ENCODE results near the gene RGS10. TPM values are rescaled to one million over a fixed set of nuclear protein-coding genes. Genes with fewer than 3 reads are reported as not detected.

The RGS10 gene
- total RNA-seq, 1 experiment from 2014 or later, result 22.6 TPM

DNA sequence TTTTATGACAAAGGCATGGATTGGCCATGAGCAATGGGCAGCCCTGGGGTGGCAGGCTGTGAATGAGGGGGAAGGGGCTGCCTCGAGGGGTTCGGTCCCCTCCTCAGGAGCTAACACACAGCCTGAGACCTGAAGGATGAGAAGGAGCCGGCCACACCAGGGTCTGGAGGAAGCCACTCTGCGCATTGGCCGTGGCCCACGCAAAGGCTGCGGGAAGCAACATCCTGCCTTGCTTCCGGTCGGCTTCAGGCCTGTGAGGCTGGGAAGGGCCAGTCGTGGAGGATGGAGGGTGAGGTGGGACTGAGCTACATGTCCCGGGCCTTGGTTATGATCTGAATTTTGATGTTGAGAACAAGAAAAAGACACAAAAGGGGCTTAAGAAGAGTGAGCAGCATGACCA, 49.4 kb downstream of the RGS10 start:
- Mint-ChIP-seq H3K27ac (no peak overlapping the region), H3K4me3 (no peak overlapping the region), H3K27me3 (ENCODE audit: low read depth) (no peaks in the 10 kb centered on the region; the same call in 1 of the 2 replicates), H3K36me3 (no peaks in the 10 kb centered on the region), H3K9me3 (no peaks in the 10 kb centered on the region), H3K4me1 (peaks cover 5% of the 10 kb centered on the region; the same call in 1 of the 2 replicates)
- DNase-seq (ENCODE audit: low spot score) (no peak), ATAC-seq (no peak)
- CTCF ChIA-PET, result interaction anchor here (1.3 to 2.0 kb wide), 2 partner anchors 48 to 294 kb away, joined by 4 to 6 read pairs; no protein-coding TSS in a partner anchor
- POLR2A ChIA-PET, result no interaction called here
- TF ChIP-seq NR1H2 (CRISPR knock-in tag; IDR thresholded peaks at IDR 0.05) (no peak), ATF1 (CRISPR knock-in tag; IDR thresholded peaks at IDR 0.05) (no peak)

DNA sequence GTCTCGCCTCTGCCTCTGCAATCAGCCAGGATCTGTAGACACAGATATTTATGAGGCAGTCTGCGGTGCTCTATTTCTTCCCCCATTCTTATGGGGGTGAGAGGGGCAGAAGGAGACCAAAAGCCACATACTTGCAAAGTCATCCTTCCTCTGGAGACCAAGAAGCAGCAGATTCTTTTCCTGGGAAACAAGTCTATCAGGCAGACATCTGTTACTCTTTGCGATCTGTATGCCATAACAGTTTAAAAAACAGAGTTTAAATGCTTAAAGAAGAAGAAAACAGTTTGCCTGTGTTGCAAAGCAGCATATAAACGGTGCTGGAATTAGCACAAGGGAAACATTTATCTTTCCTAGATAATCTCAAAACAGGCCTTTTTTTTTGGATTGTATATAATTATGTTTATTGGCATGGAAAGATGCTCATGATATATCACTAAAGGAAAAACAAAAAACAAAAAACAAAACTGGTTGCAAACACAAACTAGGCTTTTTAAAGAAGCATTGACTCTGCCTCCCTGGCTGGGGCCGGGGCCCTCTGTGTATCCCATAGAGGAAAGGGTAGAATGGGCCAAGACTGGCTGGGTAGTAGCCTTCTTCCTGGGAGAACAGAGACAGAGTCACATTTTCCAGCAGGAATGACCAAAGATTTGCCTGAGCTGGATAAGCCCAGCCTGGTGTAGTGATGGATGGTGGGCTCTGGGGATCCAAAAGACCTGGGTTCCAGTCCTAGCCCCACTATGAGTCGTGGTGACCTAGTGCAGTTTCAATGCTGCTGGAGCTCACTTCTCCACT, 50.4 kb downstream of the RGS10 start:
- Mint-ChIP-seq H3K4me3 (no peak overlapping the region), H3K27ac (no peak overlapping the region), H3K9me3 (no peaks in the 10 kb centered on the region), H3K27me3 (ENCODE audit: low read depth) (no peaks in the 10 kb centered on the region; the same call in 1 of the 2 replicates), H3K4me1 (peaks cover 5% of the 10 kb centered on the region; the same call in 1 of the 2 replicates), H3K36me3 (no peaks in the 10 kb centered on the region)
- ATAC-seq, result no peak
- POLR2A ChIA-PET, result no interaction called here
- TF ChIP-seq, protein P1, sequence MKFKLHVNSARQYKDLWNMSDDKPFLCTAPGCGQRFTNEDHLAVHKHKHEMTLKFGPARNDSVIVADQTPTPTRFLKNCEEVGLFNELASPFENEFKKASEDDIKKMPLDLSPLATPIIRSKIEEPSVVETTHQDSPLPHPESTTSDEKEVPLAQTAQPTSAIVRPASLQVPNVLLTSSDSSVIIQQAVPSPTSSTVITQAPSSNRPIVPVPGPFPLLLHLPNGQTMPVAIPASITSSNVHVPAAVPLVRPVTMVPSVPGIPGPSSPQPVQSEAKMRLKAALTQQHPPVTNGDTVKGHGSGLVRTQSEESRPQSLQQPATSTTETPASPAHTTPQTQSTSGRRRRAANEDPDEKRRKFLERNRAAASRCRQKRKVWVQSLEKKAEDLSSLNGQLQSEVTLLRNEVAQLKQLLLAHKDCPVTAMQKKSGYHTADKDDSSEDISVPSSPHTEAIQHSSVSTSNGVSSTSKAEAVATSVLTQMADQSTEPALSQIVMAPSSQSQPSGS (CRISPR knock-in tag; IDR thresholded peaks at IDR 0.05; ENCODE audit: borderline replicate concordance, low read depth), result no peak
- TF ChIP-seq ZNF219 (CRISPR knock-in tag; IDR thresholded peaks at IDR 0.05; ENCODE audit: borderline replicate concordance) (no peak), GRHL2 (CRISPR knock-in tag; IDR thresholded peaks at IDR 0.05; ENCODE audit: insufficient replicate concordance, severe bottlenecking) (no peak), TCF7 (CRISPR knock-in tag; IDR thresholded peaks at IDR 0.05; ENCODE audit: low read depth) (no peak), NFE2L1 (CRISPR knock-in tag; IDR thresholded peaks at IDR 0.05) (no peak), JAZF1 (CRISPR knock-in tag; IDR thresholded peaks at IDR 0.05) (no peak), SMAD4 (CRISPR knock-in tag; IDR thresholded peaks at IDR 0.05) (no peak), MYBL2 (CRISPR knock-in tag; IDR thresholded peaks at IDR 0.05) (no peak), SP1 (CRISPR knock-in tag; conservative IDR thresholded peaks at IDR 0.05) (no peak)
- TF ChIP-seq, protein P2, sequence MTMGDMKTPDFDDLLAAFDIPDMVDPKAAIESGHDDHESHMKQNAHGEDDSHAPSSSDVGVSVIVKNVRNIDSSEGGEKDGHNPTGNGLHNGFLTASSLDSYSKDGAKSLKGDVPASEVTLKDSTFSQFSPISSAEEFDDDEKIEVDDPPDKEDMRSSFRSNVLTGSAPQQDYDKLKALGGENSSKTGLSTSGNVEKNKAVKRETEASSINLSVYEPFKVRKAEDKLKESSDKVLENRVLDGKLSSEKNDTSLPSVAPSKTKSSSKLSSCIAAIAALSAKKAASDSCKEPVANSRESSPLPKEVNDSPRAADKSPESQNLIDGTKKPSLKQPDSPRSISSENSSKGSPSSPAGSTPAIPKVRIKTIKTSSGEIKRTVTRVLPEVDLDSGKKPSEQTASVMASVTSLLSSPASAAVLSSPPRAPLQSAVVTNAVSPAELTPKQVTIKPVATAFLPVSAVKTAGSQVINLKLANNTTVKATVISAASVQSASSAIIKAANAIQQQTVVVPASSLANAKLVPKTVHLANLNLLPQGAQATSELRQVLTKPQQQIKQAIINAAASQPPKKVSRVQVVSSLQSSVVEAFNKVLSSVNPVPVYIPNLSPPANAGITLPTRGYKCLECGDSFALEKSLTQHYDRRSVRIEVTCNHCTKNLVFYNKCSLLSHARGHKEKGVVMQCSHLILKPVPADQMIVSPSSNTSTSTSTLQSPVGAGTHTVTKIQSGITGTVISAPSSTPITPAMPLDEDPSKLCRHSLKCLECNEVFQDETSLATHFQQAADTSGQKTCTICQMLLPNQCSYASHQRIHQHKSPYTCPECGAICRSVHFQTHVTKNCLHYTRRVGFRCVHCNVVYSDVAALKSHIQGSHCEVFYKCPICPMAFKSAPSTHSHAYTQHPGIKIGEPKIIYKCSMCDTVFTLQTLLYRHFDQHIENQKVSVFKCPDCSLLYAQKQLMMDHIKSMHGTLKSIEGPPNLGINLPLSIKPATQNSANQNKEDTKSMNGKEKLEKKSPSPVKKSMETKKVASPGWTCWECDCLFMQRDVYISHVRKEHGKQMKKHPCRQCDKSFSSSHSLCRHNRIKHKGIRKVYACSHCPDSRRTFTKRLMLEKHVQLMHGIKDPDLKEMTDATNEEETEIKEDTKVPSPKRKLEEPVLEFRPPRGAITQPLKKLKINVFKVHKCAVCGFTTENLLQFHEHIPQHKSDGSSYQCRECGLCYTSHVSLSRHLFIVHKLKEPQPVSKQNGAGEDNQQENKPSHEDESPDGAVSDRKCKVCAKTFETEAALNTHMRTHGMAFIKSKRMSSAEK (CRISPR knock-in tag; IDR thresholded peaks at IDR 0.05; ENCODE audit: borderline replicate concordance), result no peak
- TF ChIP-seq, protein P3, sequence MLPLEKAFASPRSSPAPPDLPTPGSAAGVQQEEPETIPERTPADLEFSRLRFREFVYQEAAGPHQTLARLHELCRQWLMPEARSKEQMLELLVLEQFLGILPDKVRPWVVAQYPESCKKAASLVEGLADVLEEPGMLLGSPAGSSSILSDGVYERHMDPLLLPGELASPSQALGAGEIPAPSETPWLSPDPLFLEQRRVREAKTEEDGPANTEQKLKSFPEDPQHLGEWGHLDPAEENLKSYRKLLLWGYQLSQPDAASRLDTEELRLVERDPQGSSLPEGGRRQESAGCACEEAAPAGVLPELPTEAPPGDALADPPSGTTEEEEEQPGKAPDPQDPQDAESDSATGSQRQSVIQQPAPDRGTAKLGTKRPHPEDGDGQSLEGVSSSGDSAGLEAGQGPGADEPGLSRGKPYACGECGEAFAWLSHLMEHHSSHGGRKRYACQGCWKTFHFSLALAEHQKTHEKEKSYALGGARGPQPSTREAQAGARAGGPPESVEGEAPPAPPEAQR (CRISPR knock-in tag; IDR thresholded peaks at IDR 0.05), result no peak
- TF ChIP-seq, protein P4, sequence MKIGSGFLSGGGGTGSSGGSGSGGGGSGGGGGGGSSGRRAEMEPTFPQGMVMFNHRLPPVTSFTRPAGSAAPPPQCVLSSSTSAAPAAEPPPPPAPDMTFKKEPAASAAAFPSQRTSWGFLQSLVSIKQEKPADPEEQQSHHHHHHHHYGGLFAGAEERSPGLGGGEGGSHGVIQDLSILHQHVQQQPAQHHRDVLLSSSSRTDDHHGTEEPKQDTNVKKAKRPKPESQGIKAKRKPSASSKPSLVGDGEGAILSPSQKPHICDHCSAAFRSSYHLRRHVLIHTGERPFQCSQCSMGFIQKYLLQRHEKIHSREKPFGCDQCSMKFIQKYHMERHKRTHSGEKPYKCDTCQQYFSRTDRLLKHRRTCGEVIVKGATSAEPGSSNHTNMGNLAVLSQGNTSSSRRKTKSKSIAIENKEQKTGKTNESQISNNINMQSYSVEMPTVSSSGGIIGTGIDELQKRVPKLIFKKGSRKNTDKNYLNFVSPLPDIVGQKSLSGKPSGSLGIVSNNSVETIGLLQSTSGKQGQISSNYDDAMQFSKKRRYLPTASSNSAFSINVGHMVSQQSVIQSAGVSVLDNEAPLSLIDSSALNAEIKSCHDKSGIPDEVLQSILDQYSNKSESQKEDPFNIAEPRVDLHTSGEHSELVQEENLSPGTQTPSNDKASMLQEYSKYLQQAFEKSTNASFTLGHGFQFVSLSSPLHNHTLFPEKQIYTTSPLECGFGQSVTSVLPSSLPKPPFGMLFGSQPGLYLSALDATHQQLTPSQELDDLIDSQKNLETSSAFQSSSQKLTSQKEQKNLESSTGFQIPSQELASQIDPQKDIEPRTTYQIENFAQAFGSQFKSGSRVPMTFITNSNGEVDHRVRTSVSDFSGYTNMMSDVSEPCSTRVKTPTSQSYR (CRISPR knock-in tag; IDR thresholded peaks at IDR 0.05), result no peak
- TF ChIP-seq, protein P5, sequence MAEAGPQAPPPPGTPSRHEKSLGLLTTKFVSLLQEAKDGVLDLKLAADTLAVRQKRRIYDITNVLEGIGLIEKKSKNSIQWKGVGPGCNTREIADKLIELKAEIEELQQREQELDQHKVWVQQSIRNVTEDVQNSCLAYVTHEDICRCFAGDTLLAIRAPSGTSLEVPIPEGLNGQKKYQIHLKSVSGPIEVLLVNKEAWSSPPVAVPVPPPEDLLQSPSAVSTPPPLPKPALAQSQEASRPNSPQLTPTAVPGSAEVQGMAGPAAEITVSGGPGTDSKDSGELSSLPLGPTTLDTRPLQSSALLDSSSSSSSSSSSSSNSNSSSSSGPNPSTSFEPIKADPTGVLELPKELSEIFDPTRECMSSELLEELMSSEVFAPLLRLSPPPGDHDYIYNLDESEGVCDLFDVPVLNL (CRISPR knock-in tag; IDR thresholded peaks at IDR 0.05; ENCODE audit: borderline replicate concordance, low read depth), result no peak
- TF ChIP-seq, protein P6, sequence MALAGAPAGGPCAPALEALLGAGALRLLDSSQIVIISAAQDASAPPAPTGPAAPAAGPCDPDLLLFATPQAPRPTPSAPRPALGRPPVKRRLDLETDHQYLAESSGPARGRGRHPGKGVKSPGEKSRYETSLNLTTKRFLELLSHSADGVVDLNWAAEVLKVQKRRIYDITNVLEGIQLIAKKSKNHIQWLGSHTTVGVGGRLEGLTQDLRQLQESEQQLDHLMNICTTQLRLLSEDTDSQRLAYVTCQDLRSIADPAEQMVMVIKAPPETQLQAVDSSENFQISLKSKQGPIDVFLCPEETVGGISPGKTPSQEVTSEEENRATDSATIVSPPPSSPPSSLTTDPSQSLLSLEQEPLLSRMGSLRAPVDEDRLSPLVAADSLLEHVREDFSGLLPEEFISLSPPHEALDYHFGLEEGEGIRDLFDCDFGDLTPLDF (CRISPR knock-in tag; IDR thresholded peaks at IDR 0.05), result no peak
- TF ChIP-seq, protein P7, sequence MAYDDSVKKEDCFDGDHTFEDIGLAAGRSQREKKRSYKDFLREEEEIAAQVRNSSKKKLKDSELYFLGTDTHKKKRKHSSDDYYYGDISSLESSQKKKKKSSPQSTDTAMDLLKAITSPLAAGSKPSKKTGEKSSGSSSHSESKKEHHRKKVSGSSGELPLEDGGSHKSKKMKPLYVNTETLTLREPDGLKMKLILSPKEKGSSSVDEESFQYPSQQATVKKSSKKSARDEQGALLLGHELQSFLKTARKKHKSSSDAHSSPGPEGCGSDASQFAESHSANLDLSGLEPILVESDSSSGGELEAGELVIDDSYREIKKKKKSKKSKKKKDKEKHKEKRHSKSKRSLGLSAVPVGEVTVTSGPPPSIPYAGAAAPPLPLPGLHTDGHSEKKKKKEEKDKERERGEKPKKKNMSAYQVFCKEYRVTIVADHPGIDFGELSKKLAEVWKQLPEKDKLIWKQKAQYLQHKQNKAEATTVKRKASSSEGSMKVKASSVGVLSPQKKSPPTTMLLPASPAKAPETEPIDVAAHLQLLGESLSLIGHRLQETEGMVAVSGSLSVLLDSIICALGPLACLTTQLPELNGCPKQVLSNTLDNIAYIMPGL (CRISPR knock-in tag; IDR thresholded peaks at IDR 0.05), result no peak
- no peak for DNase-seq (ENCODE audit: low spot score)
- CTCF ChIA-PET, result no interaction called here

Data from WTC11 (cell line).